PC-3 (cell line): ENCODE measurements around the gene SEC16A. TPM values are rescaled to one million over a fixed set of nuclear protein-coding genes. Genes with fewer than 3 reads are reported as not detected.

ENCODE experiments used
- ATAC-seq: fragments of 200-7000 bp; cut with Tn5 transposase; 2 replicates; pipeline ENCODE4 v1.9.1; 2020; ENCODE audit warnings: mild to moderate bottlenecking, moderate library complexity
- BruUV-seq: library from RNA; stranded (reverse); fragments of 400-500 nt; replicated peaks from 2 replicates; lab custom pipeline; 2021; lab: Mats Ljungman, UMichigan
- CTCF ChIA-PET: fragments of 300-600 bp; sonication (Branson Sonifier 250); formaldehyde crosslinking; loops from one replicate; lab custom pipeline; 2022; ENCODE audit warnings: antibody characterized with exemption; lab: Charles Lee
- POLR2A ChIA-PET: fragments of 300-600 bp; sonication (Branson Sonifier 250); formaldehyde crosslinking; loops from one replicate; lab custom pipeline; 2022; ENCODE audit warnings: antibody characterized with exemption; ENCODE audit not compliant: unreplicated experiment; lab: Charles Lee
- DNase-seq: peaks from one replicate; pipeline ENCODE4 v3.0.0-alpha.2; 2015
- H2AFZ ChIP-seq: fragments of 300-600 bp; sonication (generic); 2 replicates; pipeline ENCODE4 v1.6.0; 2016; ENCODE audit warnings: antibody characterized with exemption, low read length
- H3F3A ChIP-seq: fragments of 300-600 bp; sonication (generic); one replicate; pipeline ENCODE4 v1.6.0; 2017; ENCODE audit warnings: antibody characterized with exemption, low read length, control low read depth, mild to moderate bottlenecking; ENCODE audit not compliant: unreplicated experiment
- H3K27ac ChIP-seq: fragments of 300-600 bp; sonication (generic); 2 replicates; pipeline ENCODE4 v1.5.1; 2016; ENCODE audit warnings: mild to moderate bottlenecking, low read length
- H3K27me3 ChIP-seq: fragments of 300-600 bp; sonication (generic); 2 replicates; pipeline ENCODE4 v1.6.1; 2016; ENCODE audit warnings: low read length, mixed read lengths
- H3K36me3 ChIP-seq: fragments of 300-600 bp; sonication (generic); 2 replicates; pipeline ENCODE4 v1.6.1; 2016; ENCODE audit warnings: low read depth, mixed run types, low read length, mixed read lengths
- H3K4me1 ChIP-seq: fragments of 300-600 bp; sonication (generic); 2 replicates; pipeline ENCODE4 v1.5.1; 2016; ENCODE audit warnings: low read length; ENCODE audit not compliant: insufficient read depth
- H3K4me2 ChIP-seq: fragments of 300-600 bp; sonication (generic); 2 replicates; pipeline ENCODE4 v1.6.0; 2016; ENCODE audit warnings: low read length
- H3K4me3 ChIP-seq: fragments of 300-600 bp; sonication (generic); 2 replicates; pipeline ENCODE4 v1.5.1; 2016; ENCODE audit warnings: mild to moderate bottlenecking, low read length, mixed read lengths
- H3K79me2 ChIP-seq: fragments of 300-600 bp; sonication (generic); 2 replicates; pipeline ENCODE4 v1.6.1; 2017; ENCODE audit warnings: low read length, mixed read lengths
- H3K9ac ChIP-seq: fragments of 300-600 bp; sonication (generic); 2 replicates; pipeline ENCODE4 v1.6.0; 2016; ENCODE audit warnings: mild to moderate bottlenecking, low read length
- H3K9me2 ChIP-seq: fragments of 300-600 bp; sonication (generic); replicated peaks from 2 replicates; pipeline ENCODE4 v1.6.1; 2016; ENCODE audit warnings: mixed run types, low read length, mixed read lengths
- H3K9me3 ChIP-seq: fragments of 300-600 bp; sonication (generic); 2 replicates; pipeline ENCODE4 v1.6.1; 2016; ENCODE audit warnings: low read length, mixed read lengths
- H4K20me1 ChIP-seq: fragments of 300-600 bp; sonication (generic); 2 replicates; pipeline ENCODE4 v1.6.1; 2016; ENCODE audit warnings: low read length, mixed read lengths
- CTCF ChIP-seq: fragments of 300-600 bp; sonication (generic); conservative IDR thresholded peaks from 2 replicates; pipeline ENCODE4 v1.5.1; 2017; ENCODE audit warnings: antibody characterized with exemption, low read depth, mild to moderate bottlenecking, low read length
- EZH2 ChIP-seq: fragments of 300-600 bp; sonication (generic); IDR thresholded peaks from one replicate; pipeline ENCODE4 v1.6.1; 2017; ENCODE audit warnings: antibody characterized with exemption, mild to moderate bottlenecking, low read length; ENCODE audit not compliant: unreplicated experiment
- EZH2phosphoT487 ChIP-seq: fragments of 300-600 bp; sonication (generic); IDR thresholded peaks from 2 replicates; pipeline ENCODE4 v1.6.1; 2018; ENCODE audit warnings: mild to moderate bottlenecking, antibody characterized with exemption, low read length, borderline replicate concordance
- intact Hi-C: fragments of 100-400 bp; cut with micrococcal nuclease; formaldehyde crosslinking; loops from 2 replicates; pipeline ENCODE4 v1.9.0; 2023
- total RNA-seq: library from RNA; depleted of rRNA; stranded (reverse); fragments of >200 nt; gene quantifications from 2 replicates; pipeline ENCODE4 v1.2.3, GENCODE V29; 2014

Gene SEC16A
- total RNA-seq, 1 experiment from 2014 or later, result 28.3 TPM

- Histone ChIP-seq H3K4me3 (no peak overlapping the region), H2AFZ (no peak overlapping the region), H3K27me3 (no peaks in the 10 kb centered on the region), H3K9ac (no peak overlapping the region), H4K20me1 (no peaks in the 10 kb centered on the region), H3K79me2 (no peaks in the 10 kb centered on the region), H3K36me3 (no peaks in the 10 kb centered on the region), H3F3A (no peaks in the 10 kb centered on the region), H3K4me2 (no peak overlapping the region), H3K27ac (no peak overlapping the region), H3K9me2 (no peaks in the 10 kb centered on the region), H3K4me1 (no peaks in the 10 kb centered on the region), H3K9me3 (no peaks in the 10 kb centered on the region)
- ATAC-seq (no peak), DNase-seq (no peak)
- ChIA-PET POLR2A (no interaction called here), CTCF (no interaction called here)
- intact Hi-C loops, result no loop called here
- TF ChIP-seq EZH2 (no peak), CTCF (no peak), EZH2phosphoT487 (no peak)
- BruUV-seq, result no TSS peak
Observed at GRCh38 chr9:136519263-136520052, 36.6 kb upstream of the SEC16A start.

- Histone ChIP-seq H3K27ac (no peak overlapping the region), H3K4me2 (no peak overlapping the region), H3K9ac (no peak overlapping the region), H2AFZ (no peak overlapping the region), H3K9me2 (no peaks in the 10 kb centered on the region), H3K27me3 (no peaks in the 10 kb centered on the region), H3K36me3 (no peaks in the 10 kb centered on the region), H3K9me3 (no peaks in the 10 kb centered on the region), H4K20me1 (no peaks in the 10 kb centered on the region), H3K4me3 (no peak overlapping the region), H3K4me1 (no peaks in the 10 kb centered on the region), H3K79me2 (no peaks in the 10 kb centered on the region), H3F3A (no peaks in the 10 kb centered on the region)
- ATAC-seq, result no peak
- intact Hi-C loops, result no loop called here
- POLR2A ChIA-PET, result no interaction called here
- no peak for DNase-seq
- CTCF ChIA-PET, result no interaction called here
- no peak for TF ChIP-seq EZH2phosphoT487
- no peak for TF ChIP-seq EZH2
- no peak for TF ChIP-seq CTCF
- BruUV-seq, result no TSS peak
Observed at GRCh38 chr9:136518623-136519022, 35.8 kb upstream of the SEC16A start.

GRCh38 chr9:136517950-136518349 lies 35.1 kb upstream of the SEC16A start:
- Histone ChIP-seq H2AFZ (no peak overlapping the region), H3K27me3 (no peaks in the 10 kb centered on the region), H3K4me2 (no peak overlapping the region), H4K20me1 (no peaks in the 10 kb centered on the region), H3K4me1 (no peaks in the 10 kb centered on the region), H3K27ac (no peak overlapping the region), H3K4me3 (no peak overlapping the region), H3K79me2 (no peaks in the 10 kb centered on the region), H3K36me3 (peaks cover 2% of the 10 kb centered on the region; the same call in 1 of the 2 replicates), H3K9me2 (no peaks in the 10 kb centered on the region), H3F3A (no peaks in the 10 kb centered on the region), H3K9ac (no peak overlapping the region), H3K9me3 (no peaks in the 10 kb centered on the region)
- no TSS peak for BruUV-seq
- no peak for TF ChIP-seq EZH2phosphoT487
- no peak for TF ChIP-seq CTCF
- TF ChIP-seq EZH2, result no peak
- DNase-seq, result no peak
- POLR2A ChIA-PET, result no interaction called here
- no peak for ATAC-seq
- CTCF ChIA-PET, result no interaction called here
- intact Hi-C loops, result no loop called here
